ENCODE measurements around the gene CDC26.

- TF ChIP-seq POLR2AphosphoS5 (IDR thresholded peaks at IDR 0.05) (no peak), CTCF (IDR thresholded peaks at IDR 0.05) (no peak)
These were observed 17.5 kb downstream of the CDC26 start for GRCh38 chr9:113257863-113258262.
